WTC11 (cell line): ENCODE data around the gene CSNK1G1. TPM values are rescaled to one million over a fixed set of nuclear protein-coding genes. Genes with fewer than 3 reads are reported as not detected.

Experiments
- ATAC-seq: fragments of 200-7000 bp; cut with Tn5 transposase; 2 replicates; pipeline ENCODE4 v1.10.0; 2021; ENCODE audit warnings: mild to moderate bottlenecking, moderate library complexity
- CTCF ChIA-PET: fragments of 300-600 bp; sonication (Branson Sonifier 250); formaldehyde crosslinking; loops from one replicate; lab custom pipeline; 2021; ENCODE audit warnings: antibody characterized with exemption; lab: Charles Lee
- POLR2A ChIA-PET: fragments of 350-600 bp; sonication (Branson Sonifier 250); formaldehyde crosslinking; loops from one replicate; lab custom pipeline; 2021; ENCODE audit warnings: antibody characterized with exemption; lab: Charles Lee
- DNase-seq: peaks from one replicate; pipeline ENCODE4 v3.0.0; 2021; ENCODE audit warnings: low spot score
- H3K27ac Mint-ChIP-seq: 2 replicates; pipeline ENCODE4 v1.8.0; 2021; ENCODE audit warnings: mixed read lengths
- H3K27me3 Mint-ChIP-seq: 2 replicates; pipeline ENCODE4 v1.8.0; 2021; ENCODE audit warnings: low read depth, mild to moderate bottlenecking, moderate library complexity, mixed read lengths
- H3K36me3 Mint-ChIP-seq: 2 replicates; pipeline ENCODE4 v1.8.0; 2021; ENCODE audit warnings: mixed read lengths
- H3K4me1 Mint-ChIP-seq: 2 replicates; pipeline ENCODE4 v1.8.0; 2022; ENCODE audit warnings: mixed read lengths
- H3K4me3 Mint-ChIP-seq: 2 replicates; pipeline ENCODE4 v1.8.0; 2021; ENCODE audit warnings: mild to moderate bottlenecking, moderate library complexity, mixed read lengths
- H3K9me3 Mint-ChIP-seq: 2 replicates; pipeline ENCODE4 v1.8.0; 2021; ENCODE audit warnings: mixed read lengths
- AR ChIP-seq: fragments of 250-450 bp; sonication (Bioruptor Pico); IDR thresholded peaks from 2 replicates; pipeline ENCODE4 v1.9.0; 2021; ENCODE audit warnings: mild to moderate bottlenecking
- CREB1 ChIP-seq: sonication (generic); formaldehyde crosslinking; IDR thresholded peaks from 2 replicates; pipeline ENCODE4 v1.8.0; 2023; ENCODE audit warnings: mild to moderate bottlenecking, missing genetic modification reagents
- CREM ChIP-seq: sonication (generic); formaldehyde crosslinking; IDR thresholded peaks from 2 replicates; pipeline ENCODE4 v1.8.1; 2022; ENCODE audit warnings: mild to moderate bottlenecking, missing genetic modification reagents, moderate library complexity
- EMX1 ChIP-seq: fragments of 250-450 bp; sonication (Bioruptor Pico); IDR thresholded peaks from 2 replicates; pipeline ENCODE4 v1.8.0; 2021; ENCODE audit warnings: mild to moderate bottlenecking
- GABPB1 ChIP-seq: sonication (generic); formaldehyde crosslinking; IDR thresholded peaks from 2 replicates; pipeline ENCODE4 v1.8.1; 2023; ENCODE audit warnings: mild to moderate bottlenecking, missing genetic modification reagents
- JAZF1 ChIP-seq: fragments of 250-450 bp; sonication (Bioruptor Pico); IDR thresholded peaks from 2 replicates; pipeline ENCODE4 v1.9.0; 2021; ENCODE audit warnings: moderate library complexity, mild to moderate bottlenecking, inconsistent platforms
- MYBL2 ChIP-seq: sonication (generic); formaldehyde crosslinking; IDR thresholded peaks from 2 replicates; pipeline ENCODE4 v1.8.1; 2023; ENCODE audit warnings: mild to moderate bottlenecking, moderate library complexity, missing genetic modification reagents
- NFATC4 ChIP-seq: fragments of 250-450 bp; sonication (Bioruptor Pico); IDR thresholded peaks from 2 replicates; pipeline ENCODE4 v1.9.0; 2021; ENCODE audit warnings: mild to moderate bottlenecking
- NFYB ChIP-seq: sonication (generic); formaldehyde crosslinking; conservative IDR thresholded peaks from 2 replicates; pipeline ENCODE4 v1.8.0; 2022; ENCODE audit warnings: low read depth, missing genetic modification reagents
- NR1H2 ChIP-seq: sonication (generic); formaldehyde crosslinking; IDR thresholded peaks from 2 replicates; pipeline ENCODE4 v1.9.0; 2021; ENCODE audit warnings: mild to moderate bottlenecking, moderate library complexity, missing genetic modification reagents
- NR2C2 ChIP-seq: sonication (generic); formaldehyde crosslinking; IDR thresholded peaks from 2 replicates; pipeline ENCODE4 v1.8.0; 2022; ENCODE audit warnings: mild to moderate bottlenecking, missing genetic modification reagents
- OVOL2 ChIP-seq: fragments of 250-450 bp; sonication (Bioruptor Pico); IDR thresholded peaks from 2 replicates; pipeline ENCODE4 v1.9.0; 2021; ENCODE audit warnings: mild to moderate bottlenecking, borderline replicate concordance
- SMAD3 ChIP-seq: sonication (generic); formaldehyde crosslinking; IDR thresholded peaks from 2 replicates; pipeline ENCODE4 v1.8.0; 2022; ENCODE audit warnings: missing genetic modification reagents, mild to moderate bottlenecking, borderline replicate concordance
- ZNF121 ChIP-seq: sonication (generic); formaldehyde crosslinking; IDR thresholded peaks from 2 replicates; pipeline ENCODE4 v1.8.0; 2023; ENCODE audit warnings: missing genetic modification reagents
- ZNF138 ChIP-seq: sonication (generic); formaldehyde crosslinking; conservative IDR thresholded peaks from 2 replicates; pipeline ENCODE4 v1.8.1; 2022; ENCODE audit warnings: mild to moderate bottlenecking, moderate library complexity, missing genetic modification reagents
- ZNF232 ChIP-seq: sonication (generic); formaldehyde crosslinking; IDR thresholded peaks from 2 replicates; pipeline ENCODE4 v1.8.0; 2022; ENCODE audit warnings: mild to moderate bottlenecking, missing genetic modification reagents
- ZNF263 ChIP-seq: sonication (generic); formaldehyde crosslinking; IDR thresholded peaks from 2 replicates; pipeline ENCODE4 v1.8.1; 2022; ENCODE audit warnings: low read depth, mild to moderate bottlenecking, moderate library complexity, missing genetic modification reagents
- total RNA-seq: library from RNA; stranded (reverse); gene quantifications from 3 replicates; pipeline ENCODE4 v1.2.3, GENCODE V29; 2021
- TF ChIP-seq, protein P1 (sequence below): sonication (generic); formaldehyde crosslinking; IDR thresholded peaks from 2 replicates; pipeline ENCODE4 v1.8.1; 2022; ENCODE audit warnings: mild to moderate bottlenecking, moderate library complexity, missing genetic modification reagents
- TF ChIP-seq, protein P2 (sequence below): fragments of 250-450 bp; sonication (Bioruptor Pico); IDR thresholded peaks from 2 replicates; pipeline ENCODE4 v1.9.0; 2021; ENCODE audit warnings: mild to moderate bottlenecking
- TF ChIP-seq, protein P3 (sequence below): fragments of 250-450 bp; sonication (Bioruptor Pico); conservative IDR thresholded peaks from 2 replicates; pipeline ENCODE4 v1.9.0; 2021; ENCODE audit warnings: mild to moderate bottlenecking
- TF ChIP-seq, protein P4 (sequence below): sonication (generic); formaldehyde crosslinking; IDR thresholded peaks from 2 replicates; pipeline ENCODE4 v1.8.0; 2023; ENCODE audit warnings: missing genetic modification reagents
- TF ChIP-seq, protein P5 (sequence below): sonication (generic); formaldehyde crosslinking; IDR thresholded peaks from 2 replicates; pipeline ENCODE4 v1.8.0; 2023; ENCODE audit warnings: mild to moderate bottlenecking, missing genetic modification reagents
- TF ChIP-seq, protein P6 (sequence below): fragments of 250-450 bp; sonication (Bioruptor Pico); IDR thresholded peaks from 2 replicates; pipeline ENCODE4 v1.9.0; 2021; ENCODE audit warnings: moderate library complexity, mild to moderate bottlenecking, inconsistent platforms, borderline replicate concordance

The CSNK1G1 gene
- total RNA-seq, 1 experiment from 2014 or later, result 19.3 TPM

DNA sequence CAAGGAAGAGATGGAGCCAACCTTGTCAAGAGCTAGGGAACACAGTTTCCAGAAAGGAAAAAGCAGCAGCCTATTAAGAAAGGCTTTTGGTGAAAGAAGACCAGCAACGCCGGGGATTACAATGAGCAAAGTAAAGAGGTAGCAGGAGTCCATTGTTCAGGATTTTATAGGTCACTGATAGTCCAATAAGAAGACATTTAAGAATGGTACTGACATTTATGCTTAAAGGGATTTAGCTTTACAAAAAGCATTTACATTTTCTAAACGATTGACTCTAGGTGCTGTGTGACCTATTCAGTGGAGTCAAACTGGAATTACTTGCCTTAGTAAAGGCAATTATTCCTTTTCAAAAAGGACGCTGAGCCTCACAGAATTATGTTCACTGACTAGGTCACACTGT, 40.8 kb downstream of the CSNK1G1 start:
- peaks cover 7% of the 10 kb centered on the region; the same call in 1 of the 2 replicates for H3K4me1 Mint-ChIP-seq
- ChIA-PET POLR2A (no interaction called here), CTCF (interaction anchor here (0.5 to 0.6 kb wide), 2 partner anchors 93 to 160 kb away, joined by 3 read pairs; no protein-coding TSS in a partner anchor)
- no peaks in the 10 kb centered on the region for H3K36me3 Mint-ChIP-seq
- no peaks in the 10 kb centered on the region for H3K27me3 Mint-ChIP-seq
- no peaks in the 10 kb centered on the region for H3K9me3 Mint-ChIP-seq
- ATAC-seq (no peak), DNase-seq (no peak)
- TF ChIP-seq, protein P1, sequence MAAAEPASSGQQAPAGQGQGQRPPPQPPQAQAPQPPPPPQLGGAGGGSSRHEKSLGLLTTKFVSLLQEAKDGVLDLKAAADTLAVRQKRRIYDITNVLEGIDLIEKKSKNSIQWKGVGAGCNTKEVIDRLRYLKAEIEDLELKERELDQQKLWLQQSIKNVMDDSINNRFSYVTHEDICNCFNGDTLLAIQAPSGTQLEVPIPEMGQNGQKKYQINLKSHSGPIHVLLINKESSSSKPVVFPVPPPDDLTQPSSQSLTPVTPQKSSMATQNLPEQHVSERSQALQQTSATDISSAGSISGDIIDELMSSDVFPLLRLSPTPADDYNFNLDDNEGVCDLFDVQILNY (CRISPR knock-in tag), result no peak
- no peak for TF ChIP-seq ZNF232 (CRISPR knock-in tag)
- TF ChIP-seq NFATC4, result no peak
- no peak for TF ChIP-seq NR1H2 (CRISPR knock-in tag)
- no peak for TF ChIP-seq ZNF121 (CRISPR knock-in tag)
- no peak for TF ChIP-seq OVOL2 (CRISPR knock-in tag)
- no peak overlapping the region; the same call in 1 of the 2 replicates for H3K27ac Mint-ChIP-seq
- H3K4me3 Mint-ChIP-seq, result no peak overlapping the region

DNA sequence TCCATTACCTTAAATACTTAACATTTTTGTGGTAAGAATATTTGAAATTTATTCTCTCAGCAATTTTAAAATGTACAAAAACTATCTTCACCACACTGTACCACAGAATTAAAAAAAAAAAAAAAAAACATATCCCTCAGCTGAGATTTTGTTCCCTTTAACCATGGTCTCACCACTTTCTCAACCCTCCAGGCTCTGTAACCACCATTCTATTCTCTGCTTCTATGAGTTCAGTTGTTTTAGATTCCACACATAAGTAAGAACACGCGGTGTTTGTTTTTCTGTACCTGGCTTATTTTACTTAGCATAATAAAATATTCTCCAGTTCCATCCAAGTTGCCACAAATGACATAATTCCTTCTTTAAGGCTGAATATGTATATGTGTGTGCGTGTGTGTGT, 41.5 kb downstream of the CSNK1G1 start:
- ATAC-seq, result no peak
- ChIA-PET CTCF (no interaction called here), POLR2A (no interaction called here)
- Mint-ChIP-seq H3K27ac (no peak overlapping the region), H3K36me3 (no peaks in the 10 kb centered on the region), H3K4me3 (no peak overlapping the region), H3K27me3 (no peaks in the 10 kb centered on the region), H3K4me1 (peaks cover 7% of the 10 kb centered on the region; the same call in 1 of the 2 replicates), H3K9me3 (no peaks in the 10 kb centered on the region)
- no peak for DNase-seq
- TF ChIP-seq, protein P2, sequence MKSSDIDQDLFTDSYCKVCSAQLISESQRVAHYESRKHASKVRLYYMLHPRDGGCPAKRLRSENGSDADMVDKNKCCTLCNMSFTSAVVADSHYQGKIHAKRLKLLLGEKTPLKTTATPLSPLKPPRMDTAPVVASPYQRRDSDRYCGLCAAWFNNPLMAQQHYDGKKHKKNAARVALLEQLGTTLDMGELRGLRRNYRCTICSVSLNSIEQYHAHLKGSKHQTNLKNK, result no peak
- TF ChIP-seq NFATC4 (no peak), JAZF1 (CRISPR knock-in tag) (no peak), ZNF263 (CRISPR knock-in tag) (no peak), GABPB1 (CRISPR knock-in tag) (no peak), AR (no peak), ZNF121 (CRISPR knock-in tag) (no peak), CREM (CRISPR knock-in tag) (no peak), MYBL2 (no peak), NR2C2 (CRISPR knock-in tag) (no peak)
- TF ChIP-seq, protein P3, sequence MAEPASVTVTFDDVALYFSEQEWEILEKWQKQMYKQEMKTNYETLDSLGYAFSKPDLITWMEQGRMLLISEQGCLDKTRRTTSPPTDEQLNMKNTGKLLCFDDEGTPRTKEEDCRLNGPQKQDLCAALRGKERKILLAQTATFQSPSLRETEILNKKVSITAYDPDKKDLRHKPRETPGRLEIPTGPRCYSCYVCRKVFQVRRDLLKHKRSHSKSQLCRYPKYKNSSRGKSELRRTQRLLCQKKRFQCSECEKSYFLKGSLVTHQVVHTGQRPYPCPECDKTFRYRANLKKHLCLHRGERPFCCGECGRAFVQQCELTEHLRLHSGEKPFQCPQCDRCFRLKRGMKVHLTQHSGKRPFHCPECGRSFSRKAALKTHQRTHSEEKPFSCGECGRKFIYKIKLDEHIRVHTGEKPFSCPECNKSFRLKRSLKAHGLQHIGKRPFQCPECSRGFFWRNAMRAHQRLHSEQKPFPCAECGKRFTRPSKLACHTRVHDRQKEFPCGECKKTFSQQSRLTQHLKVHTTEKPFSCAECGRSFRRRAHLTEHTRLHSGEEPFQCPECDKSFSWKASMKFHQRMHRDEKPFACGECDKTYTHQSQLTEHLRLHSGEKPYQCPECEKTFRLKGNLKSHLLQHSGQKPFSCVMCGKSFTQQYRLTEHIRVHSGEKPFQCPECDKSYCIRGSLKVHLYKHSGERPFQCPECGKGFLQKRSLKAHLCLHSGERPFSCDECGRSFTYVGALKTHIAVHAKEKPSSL, result no peak
- TF ChIP-seq, protein P4, sequence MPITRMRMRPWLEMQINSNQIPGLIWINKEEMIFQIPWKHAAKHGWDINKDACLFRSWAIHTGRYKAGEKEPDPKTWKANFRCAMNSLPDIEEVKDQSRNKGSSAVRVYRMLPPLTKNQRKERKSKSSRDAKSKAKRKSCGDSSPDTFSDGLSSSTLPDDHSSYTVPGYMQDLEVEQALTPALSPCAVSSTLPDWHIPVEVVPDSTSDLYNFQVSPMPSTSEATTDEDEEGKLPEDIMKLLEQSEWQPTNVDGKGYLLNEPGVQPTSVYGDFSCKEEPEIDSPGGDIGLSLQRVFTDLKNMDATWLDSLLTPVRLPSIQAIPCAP (CRISPR knock-in tag), result no peak

GRCh38 chr15:64311566-64311965, 44.4 kb downstream of the CSNK1G1 start:
- Mint-ChIP-seq H3K27ac (no peak overlapping the region), H3K4me1 (peaks cover 7% of the 10 kb centered on the region; the same call in 1 of the 2 replicates), H3K36me3 (peaks cover 2% of the 10 kb centered on the region), H3K27me3 (no peaks in the 10 kb centered on the region), H3K4me3 (no peak overlapping the region), H3K9me3 (peaks cover 4% of the 10 kb centered on the region)
- POLR2A ChIA-PET, result no interaction called here
- DNase-seq (no peak), ATAC-seq (no peak)
- CTCF ChIA-PET, result no interaction called here
- TF ChIP-seq SMAD3 (CRISPR knock-in tag) (no peak), NFYB (no peak), CREB1 (no peak), JAZF1 (CRISPR knock-in tag) (no peak), EMX1 (CRISPR knock-in tag) (no peak), ZNF138 (CRISPR knock-in tag) (no peak), CREM (CRISPR knock-in tag) (no peak), OVOL2 (CRISPR knock-in tag) (no peak)
- TF ChIP-seq, protein P5, sequence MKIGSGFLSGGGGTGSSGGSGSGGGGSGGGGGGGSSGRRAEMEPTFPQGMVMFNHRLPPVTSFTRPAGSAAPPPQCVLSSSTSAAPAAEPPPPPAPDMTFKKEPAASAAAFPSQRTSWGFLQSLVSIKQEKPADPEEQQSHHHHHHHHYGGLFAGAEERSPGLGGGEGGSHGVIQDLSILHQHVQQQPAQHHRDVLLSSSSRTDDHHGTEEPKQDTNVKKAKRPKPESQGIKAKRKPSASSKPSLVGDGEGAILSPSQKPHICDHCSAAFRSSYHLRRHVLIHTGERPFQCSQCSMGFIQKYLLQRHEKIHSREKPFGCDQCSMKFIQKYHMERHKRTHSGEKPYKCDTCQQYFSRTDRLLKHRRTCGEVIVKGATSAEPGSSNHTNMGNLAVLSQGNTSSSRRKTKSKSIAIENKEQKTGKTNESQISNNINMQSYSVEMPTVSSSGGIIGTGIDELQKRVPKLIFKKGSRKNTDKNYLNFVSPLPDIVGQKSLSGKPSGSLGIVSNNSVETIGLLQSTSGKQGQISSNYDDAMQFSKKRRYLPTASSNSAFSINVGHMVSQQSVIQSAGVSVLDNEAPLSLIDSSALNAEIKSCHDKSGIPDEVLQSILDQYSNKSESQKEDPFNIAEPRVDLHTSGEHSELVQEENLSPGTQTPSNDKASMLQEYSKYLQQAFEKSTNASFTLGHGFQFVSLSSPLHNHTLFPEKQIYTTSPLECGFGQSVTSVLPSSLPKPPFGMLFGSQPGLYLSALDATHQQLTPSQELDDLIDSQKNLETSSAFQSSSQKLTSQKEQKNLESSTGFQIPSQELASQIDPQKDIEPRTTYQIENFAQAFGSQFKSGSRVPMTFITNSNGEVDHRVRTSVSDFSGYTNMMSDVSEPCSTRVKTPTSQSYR (CRISPR knock-in tag), result no peak
- TF ChIP-seq, protein P6, sequence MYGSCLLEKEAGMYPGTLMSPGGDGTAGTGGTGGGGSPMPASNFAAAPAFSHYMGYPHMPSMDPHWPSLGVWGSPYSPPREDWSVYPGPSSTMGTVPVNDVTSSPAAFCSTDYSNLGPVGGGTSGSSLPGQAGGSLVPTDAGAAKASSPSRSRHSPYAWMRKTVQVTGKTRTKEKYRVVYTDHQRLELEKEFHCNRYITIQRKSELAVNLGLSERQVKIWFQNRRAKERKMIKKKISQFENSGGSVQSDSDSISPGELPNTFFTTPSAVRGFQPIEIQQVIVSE (CRISPR knock-in tag), result no peak
